Lung (tissue), 12 donors: Measurements from ENCODE around the gene MTNR1A. TPM values are rescaled to one million over a fixed set of nuclear protein-coding genes. Genes with fewer than 3 reads are reported as not detected.

Experiments used
- ATAC-seq: fragments of 200-7000 bp; cut with Tn5 transposase; one replicate; pipeline ENCODE4 v1.9.1; 2020; ENCODE audit warnings: moderate number of reproducible peaks; ENCODE audit not compliant: insufficient read depth, low FRiP score
- DNase-seq, 3 donors: peaks; one replicate each; pipeline ENCODE4 v3.0.0-alpha.2; 2013 to 2017
- H3K27ac ChIP-seq, 2 donors: one replicate each; pipeline ENCODE4 v1.5.1; 2013; ENCODE audit warnings: mild to moderate bottlenecking in 2 of 2, moderate library complexity in 2 of 2, control low read depth in 1 of 2, inconsistent platforms in 1 of 2, low read depth in 1 of 2, low read length in 1 of 2
- H3K27me3 ChIP-seq, 3 donors: one replicate each; pipeline ENCODE4 v1.5.1; 2013; ENCODE audit warnings: low read length in 2 of 3; ENCODE audit not compliant: control insufficient read depth in 3 of 3, insufficient read depth in 3 of 3
- H3K36me3 ChIP-seq, 4 donors: one replicate each; pipeline ENCODE4 v1.5.1; 2013; ENCODE audit warnings: low read length in 4 of 4, mild to moderate bottlenecking in 1 of 4, moderate library complexity in 1 of 4; ENCODE audit not compliant: control insufficient read depth in 4 of 4, insufficient read depth in 4 of 4
- H3K4me1 ChIP-seq, 5 donors: one replicate each; pipeline ENCODE4 v1.5.1; 2013; ENCODE audit warnings: low read length in 5 of 5, mild to moderate bottlenecking in 2 of 5, moderate library complexity in 1 of 5; ENCODE audit not compliant: control insufficient read depth in 5 of 5, insufficient read depth in 5 of 5
- H3K4me3 ChIP-seq: one replicate; pipeline ENCODE4 v1.5.1; 2013; ENCODE audit warnings: mild to moderate bottlenecking, control low read depth, moderate library complexity
- H3K9ac ChIP-seq, 2 donors: one replicate each; pipeline ENCODE4 v1.5.1; 2013; ENCODE audit warnings: low read length in 2 of 2, control low read depth in 1 of 2; ENCODE audit not compliant: insufficient read depth in 1 of 2
- H3K9me3 ChIP-seq, 4 donors: one replicate each; pipeline ENCODE4 v1.5.1; 2013; ENCODE audit warnings: low read length in 3 of 4, mild to moderate bottlenecking in 1 of 4, moderate library complexity in 1 of 4; ENCODE audit not compliant: control insufficient read depth in 4 of 4, insufficient read depth in 3 of 4
- CTCF ChIP-seq: IDR thresholded peaks from 2 replicates; pipeline ENCODE4 v1.5.1; 2012; ENCODE audit warnings: mild to moderate bottlenecking; ENCODE audit errors: control extremely low read depth, extremely low read depth
- WGBS, 2 donors: extraction: QIAGEN DNeasy Blood & Tissue Kit; methylation state at CpG; one replicate each; pipeline ENCODE4 v1.1.7; 2013; 5-methylcytosine and 5-hydroxymethylcytosine counted together
- polyA plus RNA-seq, 2 donors: library from polyadenylated mRNA; stranded (reverse); fragments of 200-250 nt; gene quantifications; one replicate each; pipeline ENCODE4 v1.2.1, GENCODE V29; 2013
- total RNA-seq, 2 donors: library from RNA; depleted of rRNA in 1 of 2; stranded (reverse); fragments of >200 nt in 1 of 2; gene quantifications; one replicate each; pipeline ENCODE4 v1.2.1, GENCODE V29; 2014 to 2021
- donor health status: control.
- donor health status: control.
- donor health status: Bipolar disorder and iron deficiency.
- donor health status: healthy.
- donor health status: DM: yes; HTN: yes; CAD: no.

MTNR1A gene
- total and polyA plus RNA-seq, 4 donors: 0.16 to 0.51 TPM; not detected in 2

- Histone ChIP-seq H3K4me3 (no peak overlapping the region), H3K27me3 (peaks cover 0 to 9% (median 2%) of the 10 kb centered on the region in 3 donors), H3K27ac (no peak overlapping the region), H3K9ac (no peak overlapping the region), H3K36me3 (no peaks in the 10 kb centered on the region), H3K4me1 (no peaks in the 10 kb centered on the region), H3K9me3 (no peaks in the 10 kb centered on the region)
- WGBS, 2 donors: 79 to 89% methylated on average over 1 of the region's 1 CpG
- TF ChIP-seq CTCF: no peak
- ATAC-seq (no peak), DNase-seq (no peak)
Measured at GRCh38 chr4:186561748-186562147, 6.4 kb upstream of the MTNR1A start.

GRCh38 chr4:186560647-186561046 lies 5.3 kb upstream of the MTNR1A start:
- H3K27ac ChIP-seq: no peak overlapping the region
- H3K9me3 ChIP-seq: no peaks in the 10 kb centered on the region
- H3K4me3 ChIP-seq: no peak overlapping the region
- no peak for DNase-seq
- 93 to 97% methylated on average over 3 of the region's 3 CpGs for WGBS, 2 donors
- TF ChIP-seq CTCF: no peak
- H3K27me3 ChIP-seq: peaks cover 0 to 11% (median 1%) of the 10 kb centered on the region in 3 donors
- no peaks in the 10 kb centered on the region for H3K4me1 ChIP-seq
- H3K36me3 ChIP-seq: no peaks in the 10 kb centered on the region
- H3K9ac ChIP-seq: no peak overlapping the region
- no peak for ATAC-seq

- Histone ChIP-seq H3K27me3 (peaks cover 0 to 29% (median 21%) of the 10 kb centered on the region in 3 donors), H3K4me1 (peaks cover 0 to 6% (median 3%) of the 10 kb centered on the region in 5 donors), H3K27ac (no peak overlapping the region), H3K9ac (no peak overlapping the region), H3K9me3 (peaks cover 0 to 2% (median 0%) of the 10 kb centered on the region in 4 donors), H3K36me3 (no peaks in the 10 kb centered on the region), H3K4me3 (no peak overlapping the region)
- DNase-seq (no peak), ATAC-seq (no peak)
- WGBS, 2 donors: 71 to 80% methylated on average over 3 of the region's 3 CpGs
- TF ChIP-seq CTCF: no peak
Measured at GRCh38 chr4:186557486-186557885, 2.1 kb upstream of the MTNR1A start.

- no peak overlapping the region for H3K27ac ChIP-seq
- ATAC-seq: no peak
Measured at GRCh38 chr4:186557061-186557460, 1.7 kb upstream of the MTNR1A start.

More at GRCh38 chr4:186557061-186557460, 1.7 kb upstream of the MTNR1A start:
- TF ChIP-seq CTCF: no peak
- H3K4me1 ChIP-seq: peaks cover 0 to 6% (median 3%) of the 10 kb centered on the region in 5 donors
- H3K27me3 ChIP-seq: peaks cover 0 to 33% (median 25%) of the 10 kb centered on the region in 3 donors
- WGBS, 2 donors: 59 to 65% methylated on average over 7 of the region's 7 CpGs
- H3K9me3 ChIP-seq: peaks cover 0 to 2% (median 0%) of the 10 kb centered on the region in 4 donors
- no peak for DNase-seq
- H3K36me3 ChIP-seq: no peaks in the 10 kb centered on the region
- no peak overlapping the region for H3K4me3 ChIP-seq
- H3K9ac ChIP-seq: no peak overlapping the region
